ENCODE data around the gene ARID2.
A peak's percentile ranks its signal among the peaks of the same experiment; 100 is the strongest.

The ARID2 gene

GRCh38 chr12:45729233-45730083 lies at the start of gene ARID2:
ARID2 (plus strand) TSS chr12:45729706; CDS start chr12:45729837, 131 bp downstream.
- DNase-seq (ENCODE audit: low read depth, low spot score) = peak; percentile 12

- no peak for DNase-seq (ENCODE audit: low read depth, low spot score)
Measured at GRCh38 chr12:45680362-45680761, 49.1 kb upstream of the ARID2 start.

GRCh38 chr12:45681465-45681864 lies 48.0 kb upstream of the ARID2 start:
- DNase-seq (ENCODE audit: low read depth, low spot score) = no peak

- DNase-seq (ENCODE audit: low read depth, low spot score) = no peak
Measured at GRCh38 chr12:45685680-45686079, 43.8 kb upstream of the ARID2 start.

GRCh38 chr12:45687081-45688015 lies 42.2 kb upstream of the ARID2 start:
- DNase-seq (ENCODE audit: low read depth, low spot score) = no peak

GRCh38 chr12:45688183-45688582 lies 41.3 kb upstream of the ARID2 start:
- DNase-seq (ENCODE audit: low read depth, low spot score) = no peak

- no peak for DNase-seq (ENCODE audit: low read depth, low spot score)
Measured at GRCh38 chr12:45695035-45695434, 34.5 kb upstream of the ARID2 start.

- DNase-seq (ENCODE audit: low read depth, low spot score) = no peak
Measured at GRCh38 chr12:45695606-45696005, 33.9 kb upstream of the ARID2 start.

- DNase-seq (ENCODE audit: low read depth, low spot score) = no peak
Measured at GRCh38 chr12:45696049-45696448, 33.5 kb upstream of the ARID2 start.

GRCh38 chr12:45697371-45697770 lies 32.1 kb upstream of the ARID2 start:
- DNase-seq (ENCODE audit: low read depth, low spot score) = no peak

- DNase-seq (ENCODE audit: low read depth, low spot score) = no peak
Measured at GRCh38 chr12:45701296-45701695, 28.2 kb upstream of the ARID2 start.

- no peak for DNase-seq (ENCODE audit: low read depth, low spot score)
Measured at GRCh38 chr12:45703942-45704341, 25.6 kb upstream of the ARID2 start.

GRCh38 chr12:45704968-45705367 lies 24.5 kb upstream of the ARID2 start:
- no peak for DNase-seq (ENCODE audit: low read depth, low spot score)

- DNase-seq (ENCODE audit: low read depth, low spot score) = no peak
Measured at GRCh38 chr12:45705404-45705803, 24.1 kb upstream of the ARID2 start.

- no peak for DNase-seq (ENCODE audit: low read depth, low spot score)
Measured at GRCh38 chr12:45707241-45707857, 22.2 kb upstream of the ARID2 start.

- DNase-seq (ENCODE audit: low read depth, low spot score) = no peak
Measured at GRCh38 chr12:45708363-45708762, 21.1 kb upstream of the ARID2 start.

- no peak for DNase-seq (ENCODE audit: low read depth, low spot score)
Measured at GRCh38 chr12:45708901-45709300, 20.6 kb upstream of the ARID2 start.

- no peak for DNase-seq (ENCODE audit: low read depth, low spot score)
Measured at GRCh38 chr12:45712319-45712718, 17.2 kb upstream of the ARID2 start.

- DNase-seq (ENCODE audit: low read depth, low spot score) = no peak
Measured at GRCh38 chr12:45713078-45713477, 16.4 kb upstream of the ARID2 start.

GRCh38 chr12:45718306-45718705 lies 11.2 kb upstream of the ARID2 start:
- DNase-seq (ENCODE audit: low read depth, low spot score) = no peak

- DNase-seq (ENCODE audit: low read depth, low spot score) = no peak
Measured at GRCh38 chr12:45720069-45720468, 9.4 kb upstream of the ARID2 start.

GRCh38 chr12:45721369-45721768 lies 8.1 kb upstream of the ARID2 start:
- DNase-seq (ENCODE audit: low read depth, low spot score) = no peak

Data from smooth muscle cell of the brain vasculature (primary cell).